Mesenchymal stem cell (in vitro differentiated cells and primary cell): Measurements from ENCODE around the gene TMEM63B.

Experiments
- DNase-seq: peaks from one replicate; pipeline ENCODE4 v3.0.0-alpha.2; 2013
- H2AFZ ChIP-seq: one replicate; pipeline ENCODE4 v1.6.1; 2013; ENCODE audit warnings: low read depth, mild to moderate bottlenecking, control low read depth, inconsistent platforms, low read length, moderate library complexity
- H2AK5ac ChIP-seq: 2 replicates; pipeline ENCODE4 v1.6.1; 2013; ENCODE audit warnings: low read length, moderate library complexity, mild to moderate bottlenecking, inconsistent platforms; ENCODE audit not compliant: severe bottlenecking
- H2BK120ac ChIP-seq: one replicate; pipeline ENCODE4 v1.6.1; 2013; ENCODE audit warnings: low read depth, mild to moderate bottlenecking, inconsistent platforms, low read length, moderate library complexity
- H2BK12ac ChIP-seq, 2 experiments: one replicate each; pipeline ENCODE4 v1.6.1; 2013; ENCODE audit warnings: inconsistent platforms in 2 of 2, low read length in 2 of 2, mild to moderate bottlenecking in 2 of 2, moderate library complexity in 2 of 2, control low read depth in 1 of 2
- H2BK15ac ChIP-seq: one replicate; pipeline ENCODE4 v1.6.1; 2013; ENCODE audit warnings: mild to moderate bottlenecking, low read depth, inconsistent platforms; ENCODE audit not compliant: poor library complexity, severe bottlenecking
- H2BK5ac ChIP-seq: 2 replicates; pipeline ENCODE4 v1.6.1; 2013; ENCODE audit warnings: low read depth, mild to moderate bottlenecking, low read length, control low read depth, inconsistent platforms; ENCODE audit not compliant: poor library complexity, severe bottlenecking
- H3K14ac ChIP-seq, 2 experiments: one replicate each; pipeline ENCODE4 v1.6.1; 2013; ENCODE audit warnings: inconsistent platforms in 2 of 2, low read length in 2 of 2, control low read depth in 1 of 2, mild to moderate bottlenecking in 1 of 2, moderate library complexity in 1 of 2
- H3K18ac ChIP-seq, 2 experiments: one replicate each; pipeline ENCODE4 v1.6.1; 2013; ENCODE audit warnings: inconsistent platforms in 2 of 2, low read length in 2 of 2, control low read depth in 1 of 2, low read depth in 1 of 2, mild to moderate bottlenecking in 1 of 2
- H3K23ac ChIP-seq, 2 experiments: one replicate each; pipeline ENCODE4 v1.6.1; 2013; ENCODE audit warnings: inconsistent platforms in 2 of 2, low read length in 2 of 2, mild to moderate bottlenecking in 2 of 2, moderate library complexity in 2 of 2, control low read depth in 1 of 2
- H3K27ac ChIP-seq: 2 replicates; pipeline ENCODE4 v1.5.1; 2013; ENCODE audit warnings: mild to moderate bottlenecking, moderate library complexity, low read length, control low read depth, inconsistent platforms; ENCODE audit not compliant: poor library complexity, severe bottlenecking
- H3K27me3 ChIP-seq, 2 experiments: 2 replicates each; pipeline versions ENCODE4 v1.6.1 to v1.7.0; 2013; ENCODE audit warnings: low read length in 2 of 2, mild to moderate bottlenecking in 2 of 2, moderate library complexity in 2 of 2, control low read depth in 1 of 2, inconsistent platforms in 1 of 2; ENCODE audit not compliant: control insufficient read depth in 1 of 2, insufficient read depth in 1 of 2
- H3K36me3 ChIP-seq, 2 experiments: 2 replicates each; pipeline versions ENCODE4 v1.6.1 to v1.7.0; 2013; ENCODE audit warnings: low read length in 2 of 2, control low read depth in 1 of 2, inconsistent platforms in 1 of 2, low read depth in 1 of 2, mild to moderate bottlenecking in 1 of 2; ENCODE audit not compliant: insufficient read depth in 2 of 2, control insufficient read depth in 1 of 2
- H3K4ac ChIP-seq, 2 experiments: one replicate each; pipeline ENCODE4 v1.6.1; 2013; ENCODE audit warnings: inconsistent platforms in 2 of 2, low read length in 2 of 2, mild to moderate bottlenecking in 2 of 2, moderate library complexity in 2 of 2, control low read depth in 1 of 2, low read depth in 1 of 2
- H3K4me1 ChIP-seq: 2 replicates; pipeline ENCODE4 v1.6.1; 2013; ENCODE audit warnings: low read depth, low read length, control low read depth; ENCODE audit not compliant: control insufficient read depth, insufficient read depth
- H3K4me2 ChIP-seq: 2 replicates; pipeline ENCODE4 v1.6.1; 2013; ENCODE audit warnings: low read length, mild to moderate bottlenecking, inconsistent platforms; ENCODE audit not compliant: poor library complexity, severe bottlenecking
- H3K4me3 ChIP-seq, 2 experiments: 2 replicates each; pipeline versions ENCODE4 v1.5.1 to v1.7.0; 2013; ENCODE audit warnings: low read length in 2 of 2, mild to moderate bottlenecking in 2 of 2, control low read depth in 1 of 2, low read depth in 1 of 2; ENCODE audit not compliant: insufficient read depth in 1 of 2
- H3K79me1 ChIP-seq: replicated peaks from 2 replicates; pipeline ENCODE4 v1.6.1; 2013; ENCODE audit warnings: mild to moderate bottlenecking, control low read depth, low read length, inconsistent platforms; ENCODE audit not compliant: poor library complexity, severe bottlenecking
- H3K9ac ChIP-seq: 2 replicates; pipeline ENCODE4 v1.7.0; 2013; ENCODE audit warnings: mild to moderate bottlenecking, low read length, moderate library complexity
- H3K9me3 ChIP-seq: 2 replicates; pipeline ENCODE4 v1.7.0; 2013; ENCODE audit warnings: mild to moderate bottlenecking, low read length; ENCODE audit not compliant: control insufficient read depth
- H4K8ac ChIP-seq: one replicate; pipeline ENCODE4 v1.6.1; 2013; ENCODE audit warnings: inconsistent platforms, mild to moderate bottlenecking, low read length, moderate library complexity
- H4K91ac ChIP-seq: one replicate; pipeline ENCODE4 v1.6.1; 2013; ENCODE audit warnings: mild to moderate bottlenecking, low read length, inconsistent platforms
- WGBS: methylation state at CpG from one replicate; pipeline ENCODE4 v1.1.7; 2013; ENCODE audit warnings: mixed read lengths; 5-methylcytosine and 5-hydroxymethylcytosine counted together

Gene TMEM63B

DNA sequence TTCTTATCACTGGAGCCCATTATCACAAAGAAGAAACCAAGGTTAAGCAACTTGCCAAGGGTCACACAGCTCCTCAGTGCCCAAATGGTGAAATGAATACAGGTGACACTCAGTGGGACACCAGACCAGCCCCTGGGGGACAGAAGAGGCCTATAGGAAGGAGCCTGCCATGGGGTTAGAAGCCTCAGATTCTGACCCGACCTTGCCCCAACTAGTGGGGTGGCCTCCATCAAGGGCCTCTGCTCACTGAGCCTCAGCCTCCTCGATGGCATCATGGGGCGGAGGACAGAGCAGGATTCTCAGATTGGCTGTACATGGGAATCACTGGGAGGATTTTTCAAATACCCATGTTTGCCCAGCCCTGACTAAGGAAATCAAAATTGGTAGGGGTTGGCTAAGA lies 47.7 kb upstream of the TMEM63B start:
- Histone ChIP-seq H3K79me1 (no peaks in the 10 kb centered on the region), H4K91ac (no peak overlapping the region), H2BK5ac (no peak overlapping the region), H2BK120ac (no peak overlapping the region), H2AK5ac (no peak overlapping the region), H3K4ac (no peak overlapping the region), H3K18ac (no peak overlapping the region), H3K4me3 (no peak overlapping the region), H3K23ac (no peak overlapping the region), H3K36me3 (no peaks in the 10 kb centered on the region), H3K27ac (no peak overlapping the region), H4K8ac (no peak overlapping the region), H3K9ac (peak overlapping the region; percentile 0), H2AFZ (no peak overlapping the region), H2BK15ac (no peak overlapping the region), H3K4me2 (no peak overlapping the region), H3K14ac (no peak overlapping the region), H2BK12ac (no peak overlapping the region), H3K27me3 (no peaks in the 10 kb centered on the region), H3K9me3 (no peaks in the 10 kb centered on the region), H3K4me1 (peaks cover 18% of the 10 kb centered on the region)
- no peak for DNase-seq
- WGBS, result 88% methylated on average over 3 of the region's 3 CpGs

DNA sequence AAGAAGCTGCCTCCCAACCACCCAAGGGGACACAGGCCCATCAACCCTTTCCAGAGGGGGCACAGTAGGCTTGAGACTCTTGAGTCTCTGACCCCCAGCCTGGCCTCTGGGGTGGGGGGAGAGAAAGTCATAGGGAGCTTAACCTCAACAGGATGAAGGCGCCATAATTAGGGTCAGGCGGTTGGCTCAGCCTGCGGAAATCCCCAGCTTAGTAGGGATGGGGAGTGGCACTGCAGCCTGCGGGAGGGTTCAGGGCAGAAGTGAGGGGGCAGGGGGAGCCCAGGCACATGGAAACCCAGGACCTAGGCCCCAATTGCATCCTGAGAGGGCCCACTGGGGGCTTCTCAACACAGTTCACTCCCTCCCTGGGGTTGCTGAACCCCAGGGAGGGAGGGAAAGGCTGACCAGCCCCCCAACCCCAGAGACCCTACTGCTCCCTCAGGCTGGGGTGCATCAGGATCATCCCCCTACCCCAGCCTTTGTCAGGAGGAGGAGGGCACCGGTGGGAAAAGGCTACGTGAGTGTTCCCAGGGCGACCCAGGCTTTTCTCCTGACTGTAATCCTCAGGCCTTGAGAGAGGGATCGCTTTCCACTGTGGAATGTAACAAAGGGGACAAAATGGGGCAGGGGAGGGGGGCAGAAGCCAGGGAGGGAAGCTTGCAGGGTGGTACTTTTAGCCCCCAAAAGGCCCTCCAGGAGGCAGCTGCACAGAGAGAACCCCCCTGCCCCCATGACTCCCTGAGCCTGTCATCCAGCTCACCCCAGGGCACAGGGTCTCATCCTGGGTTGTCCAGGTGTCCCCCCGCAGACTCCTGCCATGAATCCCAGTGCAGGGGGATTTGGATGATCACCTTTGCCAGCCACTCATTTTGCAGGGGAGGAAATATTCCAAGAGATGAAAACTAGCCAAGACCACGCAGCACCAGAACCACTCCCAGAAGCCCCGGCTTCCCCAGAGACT lies 46.5 kb upstream of the TMEM63B start:
- no peaks in the 10 kb centered on the region for H3K9me3 ChIP-seq
- 82% methylated on average over 10 of the region's 11 CpGs for WGBS

DNA sequence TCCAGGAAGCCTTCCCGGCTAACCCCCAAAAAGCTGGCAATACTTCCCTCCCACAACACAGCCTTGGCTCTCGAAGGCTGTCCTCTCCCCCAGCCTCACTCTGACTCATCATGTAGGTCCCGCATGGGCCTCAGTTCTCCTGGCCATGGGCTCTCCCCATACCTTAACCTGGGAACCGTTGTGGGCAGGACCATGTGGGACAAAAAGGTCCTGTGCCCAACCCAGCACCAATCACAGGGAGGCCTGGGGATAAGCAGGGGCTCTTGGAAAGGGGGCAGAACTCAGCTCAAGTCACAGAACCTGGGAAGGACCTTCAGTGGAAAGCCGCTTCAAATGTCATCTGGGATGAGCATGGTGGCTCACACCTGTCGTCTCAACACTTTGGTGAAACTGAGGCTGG lies 45.6 kb upstream of the TMEM63B start:
- H3K27me3 ChIP-seq, result no peaks in the 10 kb centered on the region
- WGBS, result 88% methylated on average over 6 of the region's 6 CpGs
- H3K36me3 ChIP-seq, result no peaks in the 10 kb centered on the region
- H4K91ac ChIP-seq, result no peak overlapping the region
- H2BK12ac ChIP-seq, result no peak overlapping the region
- H2AK5ac ChIP-seq, result no peak overlapping the region
- H2BK120ac ChIP-seq, result no peak overlapping the region
- H2AFZ ChIP-seq, result no peak overlapping the region
- H3K4ac ChIP-seq, result no peak overlapping the region
- peaks cover 10% of the 10 kb centered on the region for H3K4me1 ChIP-seq
- H3K4me2 ChIP-seq, result no peak overlapping the region
- H3K23ac ChIP-seq, result no peak overlapping the region
- no peak overlapping the region for H3K14ac ChIP-seq
- no peak overlapping the region for H3K27ac ChIP-seq
- H2BK5ac ChIP-seq, result no peak overlapping the region
- H3K9me3 ChIP-seq, result no peaks in the 10 kb centered on the region
- no peak overlapping the region for H2BK15ac ChIP-seq
- H3K4me3 ChIP-seq, result no peak overlapping the region
- no peak overlapping the region for H4K8ac ChIP-seq
- H3K79me1 ChIP-seq, result no peaks in the 10 kb centered on the region
- H3K18ac ChIP-seq, result no peak overlapping the region
- H3K9ac ChIP-seq, result no peak overlapping the region
- DNase-seq, result no peak

More for the DNA sequence above, 46.5 kb upstream of the TMEM63B start:
- H3K14ac ChIP-seq, result no peak overlapping the region
- peaks cover 15% of the 10 kb centered on the region for H3K4me1 ChIP-seq
- no peak overlapping the region for H3K4me2 ChIP-seq
- no peak for DNase-seq
- H2BK120ac ChIP-seq, result no peak overlapping the region
- no peak overlapping the region for H3K9ac ChIP-seq
- H3K79me1 ChIP-seq, result no peaks in the 10 kb centered on the region
- H3K4me3 ChIP-seq, result no peak overlapping the region
- no peak overlapping the region for H3K18ac ChIP-seq
- no peak overlapping the region for H4K8ac ChIP-seq
- no peak overlapping the region for H3K23ac ChIP-seq
- no peak overlapping the region for H3K4ac ChIP-seq
- no peaks in the 10 kb centered on the region for H3K27me3 ChIP-seq
- H2AK5ac ChIP-seq, result no peak overlapping the region
- H2BK15ac ChIP-seq, result no peak overlapping the region
- H4K91ac ChIP-seq, result no peak overlapping the region
- H3K27ac ChIP-seq, result no peak overlapping the region
- H2AFZ ChIP-seq, result no peak overlapping the region
- no peaks in the 10 kb centered on the region for H3K36me3 ChIP-seq
- no peak overlapping the region for H2BK5ac ChIP-seq
- H2BK12ac ChIP-seq, result no peak overlapping the region

DNA sequence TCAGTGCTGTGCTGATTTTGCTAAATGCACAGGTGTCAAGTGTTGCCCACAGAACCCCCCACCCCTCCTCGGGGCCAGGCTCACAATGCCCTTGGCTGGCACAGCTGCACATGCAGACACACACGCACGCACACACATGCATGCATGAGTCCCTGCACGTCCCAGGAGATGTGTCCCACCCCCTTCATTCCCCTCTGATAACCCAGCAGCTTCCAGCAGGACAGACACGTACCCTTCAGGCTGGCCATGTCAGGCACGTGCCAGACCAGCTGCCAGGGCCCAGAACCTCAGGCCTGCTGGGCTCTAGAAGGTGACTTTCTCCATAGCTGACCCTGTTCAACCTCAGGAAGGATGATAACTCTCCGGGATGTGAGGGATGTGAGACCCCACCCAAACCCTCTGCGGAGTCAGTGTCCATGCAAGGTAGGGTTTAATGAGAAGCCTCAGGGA lies 44.5 kb upstream of the TMEM63B start:
- H3K79me1 ChIP-seq, result no peaks in the 10 kb centered on the region
- H2AK5ac ChIP-seq, result no peak overlapping the region
- no peak for DNase-seq
- H2BK5ac ChIP-seq, result no peak overlapping the region
- H3K4me3 ChIP-seq, result no peak overlapping the region
- H3K14ac ChIP-seq, result no peak overlapping the region
- H2BK120ac ChIP-seq, result no peak overlapping the region
- no peak overlapping the region for H3K27ac ChIP-seq
- H3K4me1 ChIP-seq, result peaks cover 15% of the 10 kb centered on the region
- no peak overlapping the region for H3K4ac ChIP-seq
- no peak overlapping the region for H3K9ac ChIP-seq
- H4K91ac ChIP-seq, result no peak overlapping the region
- no peak overlapping the region for H3K4me2 ChIP-seq
- no peaks in the 10 kb centered on the region for H3K36me3 ChIP-seq
- H3K9me3 ChIP-seq, result no peaks in the 10 kb centered on the region
- no peak overlapping the region for H2AFZ ChIP-seq
- no peaks in the 10 kb centered on the region for H3K27me3 ChIP-seq
- 87% methylated on average over 8 of the region's 8 CpGs for WGBS
- no peak overlapping the region for H2BK15ac ChIP-seq
- no peak overlapping the region for H4K8ac ChIP-seq
- H2BK12ac ChIP-seq, result no peak overlapping the region
- H3K18ac ChIP-seq, result no peak overlapping the region
- no peak overlapping the region for H3K23ac ChIP-seq
